Psoas muscle (tissue), 8 donors: ENCODE results near the gene LMF2. TPM values are rescaled to one million over a fixed set of nuclear protein-coding genes. Genes with fewer than 3 reads are reported as not detected.

Experiments used
- ATAC-seq, 4 donors: fragments of 200-7000 bp; cut with Tn5 transposase; one replicate each; pipeline ENCODE4 v1.9.1; 2020; ENCODE audit warnings: moderate library complexity in 3 of 4, mild to moderate bottlenecking in 2 of 4
- DNase-seq, 2 donors: peaks; one replicate each; pipeline ENCODE4 v3.0.0-alpha.2; 2020
- H3K27ac ChIP-seq: fragments of 200-600 bp; one replicate; pipeline ENCODE4 v1.8.0; 2022
- H3K27me3 ChIP-seq, 3 donors: fragments of 200-600 bp in 1 of 3; one replicate each; pipeline versions ENCODE4 v1.6.1 to v1.8.0; 2013 to 2022; ENCODE audit warnings: low read length in 2 of 3, mild to moderate bottlenecking in 2 of 3, moderate library complexity in 1 of 3; ENCODE audit not compliant: insufficient read depth in 3 of 3
- H3K36me3 ChIP-seq, 2 donors: fragments of 200-600 bp in 1 of 2; one replicate each; pipeline versions ENCODE4 v1.6.1 to v1.8.0; 2013 to 2022; ENCODE audit warnings: low read depth in 1 of 2, mild to moderate bottlenecking in 1 of 2, moderate library complexity in 1 of 2; ENCODE audit not compliant: insufficient read depth in 1 of 2
- H3K4me1 ChIP-seq: fragments of 200-600 bp; one replicate; pipeline ENCODE4 v1.8.0; 2022
- H3K4me3 ChIP-seq: fragments of 200-600 bp; one replicate; pipeline ENCODE4 v1.8.0; 2022; ENCODE audit warnings: mild to moderate bottlenecking
- H3K9me3 ChIP-seq: fragments of 200-600 bp; one replicate; pipeline ENCODE4 v1.8.0; 2022
- CTCF ChIP-seq: fragments of 200-600 bp; IDR thresholded peaks from one replicate; pipeline ENCODE4 v1.8.0; 2022; ENCODE audit warnings: antibody characterized with exemption
- WGBS, 3 donors: extraction: QIAGEN DNeasy Blood & Tissue Kit; methylation state at CpG; one replicate each; pipeline versions ENCODE4 v1.1.6 to v1.1.7; 2013; 5-methylcytosine and 5-hydroxymethylcytosine counted together
- intact Hi-C, 2 donors: fragments of 100-400 bp; cut with DNase I; formaldehyde crosslinking; loops; one replicate each; pipeline versions ENCODE4 v1.11.0 to v1.14.2; 2022
- polyA plus RNA-seq, 3 donors: library from polyadenylated mRNA; stranded (reverse); fragments of 200-250 nt; gene quantifications; one replicate each; pipeline ENCODE4 v1.2.3, GENCODE V29; 2013
- total RNA-seq, 4 donors: library from RNA; stranded (reverse); fragmentation: NEBNext Ultra II Directional in 2 of 4; extraction: Animal tissue kit (Norgen Biotek cat#: 25700) in 2 of 4; gene quantifications; one replicate each; pipeline versions ENCODE4 v1.2.1 to v1.2.4, GENCODE V29; 2021 to 2023
- donor health status: healthy with polysubstance abuse.
- donor health status: DM: no; HTN: no; CAD: no; lungs with moderate emphysema.
- donor health status: Bipolar disorder and iron deficiency.
- donor health status: healthy.
- donor health status: DM: yes; HTN: yes; CAD: no.
- donor health status: DM: no; HTN: no; CAD: no.
- donor health status: DM: no; HTN: no; CAD: no.
- donor health status: DM: yes; HTN: yes; CAD: no.

Gene LMF2
- total and polyA plus RNA-seq, 7 donors = 14.9 to 24.1 (median 17.2) TPM

GRCh38 chr22:50517495-50518260, 10.2 kb upstream of the LMF2 start:
- intact Hi-C loops = no loop called here
- H3K27ac ChIP-seq = no peak overlapping the region
- no peaks in the 10 kb centered on the region for H3K4me1 ChIP-seq
- 86 to 90% (median 88%) methylated on average over 20 of the region's 20 CpGs for WGBS, 3 donors
- TF ChIP-seq CTCF = no peak
- no peaks in the 10 kb centered on the region for H3K27me3 ChIP-seq
- H3K9me3 ChIP-seq = no peaks in the 10 kb centered on the region
- DNase-seq (no peak), ATAC-seq (no peak)
- peaks cover 8 to 70% of the 10 kb centered on the region in 2 donors for H3K36me3 ChIP-seq
- H3K4me3 ChIP-seq = no peak overlapping the region

- H3K4me1 ChIP-seq = no peaks in the 10 kb centered on the region
- peaks cover 8 to 62% of the 10 kb centered on the region in 2 donors for H3K36me3 ChIP-seq
- TF ChIP-seq CTCF = no peak
- H3K9me3 ChIP-seq = no peaks in the 10 kb centered on the region
- intact Hi-C loops = no loop called here
- H3K4me3 ChIP-seq = no peak overlapping the region
- ATAC-seq (no peak), DNase-seq (no peak)
- no peak overlapping the region for H3K27ac ChIP-seq
- WGBS, 3 donors = 81 to 85% (median 81%) methylated on average over 16 of the region's 16 CpGs
- H3K27me3 ChIP-seq = no peaks in the 10 kb centered on the region
Measured at GRCh38 chr22:50516891-50517290, 9.4 kb upstream of the LMF2 start.

- DNase-seq = no peak
- no peaks in the 10 kb centered on the region for H3K9me3 ChIP-seq
- no peak for ATAC-seq
- peaks cover 8 to 60% of the 10 kb centered on the region in 2 donors for H3K36me3 ChIP-seq
- H3K27ac ChIP-seq = no peak overlapping the region
- no peaks in the 10 kb centered on the region for H3K4me1 ChIP-seq
- no peaks in the 10 kb centered on the region for H3K27me3 ChIP-seq
- H3K4me3 ChIP-seq = no peak overlapping the region
- intact Hi-C loops = no loop called here
- WGBS, 3 donors = 90 to 93% (median 91%) methylated on average over 7 to 8 of the region's 8 CpGs
- TF ChIP-seq CTCF = no peak
Measured at GRCh38 chr22:50516068-50516467, 8.6 kb upstream of the LMF2 start.

GRCh38 chr22:50513175-50513574, 5.7 kb upstream of the LMF2 start:
- Histone ChIP-seq H3K4me3 (no peak overlapping the region), H3K4me1 (peaks cover 10% of the 10 kb centered on the region), H3K36me3 (peaks cover 0 to 42% of the 10 kb centered on the region in 2 donors), H3K27ac (no peak overlapping the region), H3K9me3 (no peaks in the 10 kb centered on the region), H3K27me3 (no peaks in the 10 kb centered on the region)
- DNase-seq = no peak
- TF ChIP-seq CTCF = no peak
- no peak for ATAC-seq
- WGBS, 3 donors = 95 to 98% (median 97%) methylated on average over 15 of the region's 15 CpGs
- intact Hi-C loops = no loop called here
